Osteoblast (primary cell): Measurements from ENCODE around the gene MAP2K3. TPM values are rescaled to one million over a fixed set of nuclear protein-coding genes. Genes with fewer than 3 reads are reported as not detected.
A peak's percentile ranks its signal among the peaks of the same experiment; 100 is the strongest.

ENCODE experiments used
- DNase-seq: peaks from one replicate; pipeline ENCODE4 v3.0.0; 2011; ENCODE audit warnings: low spot score, mixed read lengths; ENCODE audit not compliant: insufficient read length; ENCODE audit errors: missing footprints
- H2AFZ ChIP-seq: 2 replicates; pipeline ENCODE4 v1.6.0; 2011; ENCODE audit warnings: mild to moderate bottlenecking, low read length
- H3K27ac ChIP-seq: 2 replicates; pipeline ENCODE4 v1.5.1; 2011; ENCODE audit warnings: mild to moderate bottlenecking, low read depth, low read length, moderate library complexity
- H3K27me3 ChIP-seq: 2 replicates; pipeline ENCODE4 v1.6.0; 2012; ENCODE audit warnings: mild to moderate bottlenecking, control low read depth, inconsistent platforms, low read length, moderate library complexity; ENCODE audit not compliant: insufficient read depth
- H3K36me3 ChIP-seq: 2 replicates; pipeline ENCODE4 v1.5.1; 2011; ENCODE audit warnings: mild to moderate bottlenecking, low read length, control low read depth, moderate library complexity; ENCODE audit not compliant: insufficient read depth
- H3K4me1 ChIP-seq: 2 replicates; pipeline ENCODE4 v1.5.1; 2011; ENCODE audit warnings: mild to moderate bottlenecking, low read length, control low read depth, moderate library complexity; ENCODE audit not compliant: insufficient read depth
- H3K4me2 ChIP-seq: 2 replicates; pipeline ENCODE4 v1.6.0; 2011; ENCODE audit warnings: mild to moderate bottlenecking, low read length; ENCODE audit not compliant: insufficient read depth
- H3K4me3 ChIP-seq: fragments of 200-600 bp; sonication (generic); 3 replicates; pipeline ENCODE4 v1.5.1; 2012; ENCODE audit warnings: mild to moderate bottlenecking, low read length, inconsistent platforms; ENCODE audit not compliant: insufficient read depth
- H3K79me2 ChIP-seq: 2 replicates; pipeline ENCODE4 v1.6.0; 2012; ENCODE audit warnings: mild to moderate bottlenecking, low read length, control low read depth, inconsistent platforms; ENCODE audit not compliant: insufficient read depth
- H3K9me3 ChIP-seq: 2 replicates; pipeline ENCODE4 v1.5.1; 2011; ENCODE audit warnings: low read depth, low read length, control low read depth
- H4K20me1 ChIP-seq: 2 replicates; pipeline ENCODE4 v1.6.0; 2012; ENCODE audit warnings: mild to moderate bottlenecking, low read length, control low read depth; ENCODE audit not compliant: insufficient read depth
- CTCF ChIP-seq: IDR thresholded peaks from 2 replicates; pipeline ENCODE4 v1.5.1; 2011; ENCODE audit warnings: mild to moderate bottlenecking, low read depth, low read length, moderate library complexity; ENCODE audit errors: extremely low read depth
- total RNA-seq: library from RNA; depleted of rRNA; stranded (reverse); fragments of >200 nt; gene quantifications from 2 replicates; pipeline ENCODE4 v1.2.3, GENCODE V29; 2012

Gene MAP2K3
- total RNA-seq, 1 donor = 27.5 TPM

- no peaks in the 10 kb centered on the region for H3K9me3 ChIP-seq
- H3K4me2 ChIP-seq = no peak overlapping the region
- H3K4me3 ChIP-seq = no peak overlapping the region
- no peaks in the 10 kb centered on the region for H3K36me3 ChIP-seq
- H3K79me2 ChIP-seq = no peaks in the 10 kb centered on the region
- no peak for TF ChIP-seq CTCF
- H3K4me1 ChIP-seq = peaks cover 2% of the 10 kb centered on the region
- peaks cover 3% of the 10 kb centered on the region for H3K27me3 ChIP-seq
- H3K27ac ChIP-seq = no peak overlapping the region
- peak; percentile 54 for DNase-seq
- H4K20me1 ChIP-seq = no peaks in the 10 kb centered on the region
- no peak overlapping the region for H2AFZ ChIP-seq
Measured at GRCh38 chr17:21352221-21352980, 67.9 kb downstream of the MAP2K3 start.

GRCh38 chr17:21352981-21353265, 68.4 kb downstream of the MAP2K3 start:
- Histone ChIP-seq H3K4me3 (no peak overlapping the region), H2AFZ (no peak overlapping the region), H3K36me3 (no peaks in the 10 kb centered on the region), H3K79me2 (no peaks in the 10 kb centered on the region), H3K4me1 (peaks cover 2% of the 10 kb centered on the region), H3K9me3 (no peaks in the 10 kb centered on the region), H3K27me3 (peaks cover 3% of the 10 kb centered on the region), H3K27ac (no peak overlapping the region), H3K4me2 (no peak overlapping the region), H4K20me1 (no peaks in the 10 kb centered on the region)
- no peak for DNase-seq
- TF ChIP-seq CTCF = no peak

- Histone ChIP-seq H3K9me3 (no peaks in the 10 kb centered on the region), H2AFZ (no peak overlapping the region), H3K27ac (no peak overlapping the region), H3K4me2 (no peak overlapping the region), H3K27me3 (peaks cover 3% of the 10 kb centered on the region), H3K79me2 (no peaks in the 10 kb centered on the region), H3K4me1 (peaks cover 2% of the 10 kb centered on the region), H4K20me1 (no peaks in the 10 kb centered on the region), H3K4me3 (no peak overlapping the region), H3K36me3 (no peaks in the 10 kb centered on the region)
- TF ChIP-seq CTCF = no peak
- peak; percentile 81 for DNase-seq
Measured at GRCh38 chr17:21353326-21354010, 69.0 kb downstream of the MAP2K3 start.

GRCh38 chr17:21354796-21355385, 70.4 kb downstream of the MAP2K3 start:
- no peak overlapping the region for H3K4me2 ChIP-seq

More at GRCh38 chr17:21354796-21355385, 70.4 kb downstream of the MAP2K3 start:
- H2AFZ ChIP-seq = no peak overlapping the region
- H4K20me1 ChIP-seq = no peaks in the 10 kb centered on the region
- H3K36me3 ChIP-seq = no peaks in the 10 kb centered on the region
- H3K4me3 ChIP-seq = no peak overlapping the region
- no peaks in the 10 kb centered on the region for H3K79me2 ChIP-seq
- peaks cover 3% of the 10 kb centered on the region for H3K27me3 ChIP-seq
- H3K9me3 ChIP-seq = no peaks in the 10 kb centered on the region
- no peak for TF ChIP-seq CTCF
- H3K4me1 ChIP-seq = peaks cover 2% of the 10 kb centered on the region
- no peak overlapping the region for H3K27ac ChIP-seq
- peak; percentile 17 for DNase-seq
